Psoas muscle (tissue), 8 donors: ENCODE results near the gene GLMN. TPM values are rescaled to one million over a fixed set of nuclear protein-coding genes. Genes with fewer than 3 reads are reported as not detected.

Experiments
- ATAC-seq, 4 donors: fragments of 200-7000 bp; cut with Tn5 transposase; one replicate each; pipeline ENCODE4 v1.9.1; 2020; ENCODE audit warnings: moderate library complexity in 3 of 4, mild to moderate bottlenecking in 2 of 4
- DNase-seq, 2 donors: peaks; one replicate each; pipeline ENCODE4 v3.0.0-alpha.2; 2020
- H3K27ac ChIP-seq: fragments of 200-600 bp; one replicate; pipeline ENCODE4 v1.8.0; 2022
- H3K27me3 ChIP-seq, 3 donors: fragments of 200-600 bp in 1 of 3; one replicate each; pipeline versions ENCODE4 v1.6.1 to v1.8.0; 2013 to 2022; ENCODE audit warnings: low read length in 2 of 3, mild to moderate bottlenecking in 2 of 3, moderate library complexity in 1 of 3; ENCODE audit not compliant: insufficient read depth in 3 of 3
- H3K36me3 ChIP-seq, 2 donors: fragments of 200-600 bp in 1 of 2; one replicate each; pipeline versions ENCODE4 v1.6.1 to v1.8.0; 2013 to 2022; ENCODE audit warnings: low read depth in 1 of 2, mild to moderate bottlenecking in 1 of 2, moderate library complexity in 1 of 2; ENCODE audit not compliant: insufficient read depth in 1 of 2
- H3K4me1 ChIP-seq: fragments of 200-600 bp; one replicate; pipeline ENCODE4 v1.8.0; 2022
- H3K4me3 ChIP-seq: fragments of 200-600 bp; one replicate; pipeline ENCODE4 v1.8.0; 2022; ENCODE audit warnings: mild to moderate bottlenecking
- H3K9me3 ChIP-seq: fragments of 200-600 bp; one replicate; pipeline ENCODE4 v1.8.0; 2022
- CTCF ChIP-seq: fragments of 200-600 bp; IDR thresholded peaks from one replicate; pipeline ENCODE4 v1.8.0; 2022; ENCODE audit warnings: antibody characterized with exemption
- WGBS, 3 donors: extraction: QIAGEN DNeasy Blood & Tissue Kit; methylation state at CpG; one replicate each; pipeline versions ENCODE4 v1.1.6 to v1.1.7; 2013; 5-methylcytosine and 5-hydroxymethylcytosine counted together
- intact Hi-C, 2 donors: fragments of 100-400 bp; cut with DNase I; formaldehyde crosslinking; loops; one replicate each; pipeline versions ENCODE4 v1.11.0 to v1.14.2; 2022
- polyA plus RNA-seq, 3 donors: library from polyadenylated mRNA; stranded (reverse); fragments of 200-250 nt; gene quantifications; one replicate each; pipeline ENCODE4 v1.2.3, GENCODE V29; 2013
- total RNA-seq, 4 donors: library from RNA; stranded (reverse); fragmentation: NEBNext Ultra II Directional in 2 of 4; extraction: Animal tissue kit (Norgen Biotek cat#: 25700) in 2 of 4; gene quantifications; one replicate each; pipeline versions ENCODE4 v1.2.1 to v1.2.4, GENCODE V29; 2021 to 2023
- donor health status: healthy with polysubstance abuse.
- donor health status: DM: no; HTN: no; CAD: no; lungs with moderate emphysema.
- donor health status: Bipolar disorder and iron deficiency.
- donor health status: healthy.
- donor health status: DM: yes; HTN: yes; CAD: no.
- donor health status: DM: no; HTN: no; CAD: no.
- donor health status: DM: no; HTN: no; CAD: no.
- donor health status: DM: yes; HTN: yes; CAD: no.

The GLMN gene
- total and polyA plus RNA-seq, 7 donors = 3.9 to 6.6 (median 5.5) TPM

- DNase-seq = no peak
- H3K27me3 ChIP-seq = no peaks in the 10 kb centered on the region
- ATAC-seq = no peak
- no peaks in the 10 kb centered on the region for H3K36me3 ChIP-seq
- no peak for TF ChIP-seq CTCF
- intact Hi-C loops = no loop called here
- no peak overlapping the region for H3K4me3 ChIP-seq
- H3K27ac ChIP-seq = no peak overlapping the region
- no peaks in the 10 kb centered on the region for H3K4me1 ChIP-seq
- WGBS, 3 donors = 38 to 45% (median 41%) methylated on average over 3 of the region's 3 CpGs
- H3K9me3 ChIP-seq = no peaks in the 10 kb centered on the region
These were observed 70.4 kb downstream of the GLMN start for GRCh38 chr1:92228401-92228800.

GRCh38 chr1:92219028-92219427 lies 79.8 kb downstream of the GLMN start:
- H3K36me3 ChIP-seq = no peaks in the 10 kb centered on the region
- intact Hi-C loops = no loop called here
- H3K27ac ChIP-seq = no peak overlapping the region
- ATAC-seq (no peak), DNase-seq (no peak)
- H3K4me1 ChIP-seq = no peaks in the 10 kb centered on the region
- TF ChIP-seq CTCF = no peak
- no peak overlapping the region for H3K4me3 ChIP-seq
- no peaks in the 10 kb centered on the region for H3K9me3 ChIP-seq
- H3K27me3 ChIP-seq = no peaks in the 10 kb centered on the region

GRCh38 chr1:92218559-92218958 lies 80.2 kb downstream of the GLMN start:
- Histone ChIP-seq H3K36me3 (no peaks in the 10 kb centered on the region), H3K27me3 (no peaks in the 10 kb centered on the region), H3K4me1 (no peaks in the 10 kb centered on the region), H3K27ac (no peak overlapping the region), H3K4me3 (no peak overlapping the region), H3K9me3 (no peaks in the 10 kb centered on the region)
- ATAC-seq (no peak), DNase-seq (no peak)
- TF ChIP-seq CTCF = no peak
- WGBS, 3 donors = 74 to 80% (median 74%) methylated on average over 14 of the region's 14 CpGs
- intact Hi-C loops = no loop called here

GRCh38 chr1:92217721-92218120 lies 81.1 kb downstream of the GLMN start, which contains the start of gene C1orf146:
C1orf146 (plus strand) TSS chr1:92217915; CDS start chr1:92231421, 13,506 bp downstream.
- ATAC-seq = no peak
- no peaks in the 10 kb centered on the region for H3K36me3 ChIP-seq
- intact Hi-C loops = no loop called here
- H3K27me3 ChIP-seq = no peaks in the 10 kb centered on the region
- 93 to 95% (median 94%) methylated on average over 27 of the region's 27 CpGs for WGBS, 3 donors
- H3K9me3 ChIP-seq = no peaks in the 10 kb centered on the region
- TF ChIP-seq CTCF = no peak
- no peak within 1 kb of the TSS for H3K4me3 ChIP-seq
- no peak for DNase-seq
- H3K27ac ChIP-seq = no peak within 1 kb of the TSS
- H3K4me1 ChIP-seq = no peaks in the 10 kb centered on the region

- intact Hi-C loops = no loop called here
- no peak for ATAC-seq
These were observed 87.6 kb downstream of the GLMN start for GRCh38 chr1:92211166-92211565.

More at GRCh38 chr1:92211166-92211565, 87.6 kb downstream of the GLMN start:
- no peak overlapping the region for H3K27ac ChIP-seq
- no peak for TF ChIP-seq CTCF
- H3K27me3 ChIP-seq = no peaks in the 10 kb centered on the region
- H3K4me3 ChIP-seq = no peak overlapping the region
- peaks cover 18% of the 10 kb centered on the region for H3K9me3 ChIP-seq
- 85 to 91% (median 91%) methylated on average over 2 of the region's 2 CpGs for WGBS, 3 donors
- no peak for DNase-seq
- H3K36me3 ChIP-seq = no peaks in the 10 kb centered on the region
- H3K4me1 ChIP-seq = no peaks in the 10 kb centered on the region
